Naive thymus-derived CD8-positive, alpha-beta T cell (primary cell): Measurements from ENCODE around the gene UTP15. TPM values are rescaled to one million over a fixed set of nuclear protein-coding genes. Genes with fewer than 3 reads are reported as not detected.

Source experiments
- ATAC-seq, 2 donors: fragments of 150-1000 bp; cut with Tn5 transposase in 1 of 2; sonication (Bioruptor Pico), chemical (Tn5 transposase) in 1 of 2; 1 replicate in 1 of 2; 2 replicates in 1 of 2; pipeline ENCODE4 v1.10.0; 2021; ENCODE audit warnings: mild to moderate bottlenecking in 2 of 2, moderate library complexity in 2 of 2
- POLR2A ChIA-PET: fragments of 350-600 bp; sonication (Branson Sonifier 250); formaldehyde crosslinking; loops from one replicate; lab custom pipeline; 2021; ENCODE audit warnings: antibody characterized with exemption; lab: Charles Lee
- DNase-seq, 10 donors: peaks; one replicate each; pipeline versions ENCODE4 v3.0.0 to v3.0.0-alpha.2; 2020 to 2022
- H3K27ac Mint-ChIP-seq, 10 donors: one replicate each; pipeline ENCODE4 v1.8.0; 2020 to 2022; ENCODE audit warnings: mild to moderate bottlenecking in 10 of 10, mixed read lengths in 10 of 10, moderate library complexity in 4 of 10, inconsistent platforms in 1 of 10
- H3K27me3 Mint-ChIP-seq, 5 donors: one replicate each; pipeline ENCODE4 v1.8.0; 2021 to 2022; ENCODE audit warnings: mixed read lengths in 5 of 5
- H3K36me3 Mint-ChIP-seq, 3 donors: one replicate each; pipeline ENCODE4 v1.8.0; 2020 to 2022; ENCODE audit warnings: mixed read lengths in 3 of 3, mild to moderate bottlenecking in 2 of 3, inconsistent platforms in 1 of 3
- H3K4me1 Mint-ChIP-seq, 4 donors: one replicate each; pipeline ENCODE4 v1.8.0; 2021 to 2022; ENCODE audit warnings: mixed read lengths in 4 of 4
- H3K4me3 Mint-ChIP-seq, 10 donors: one replicate each; pipeline ENCODE4 v1.8.0; 2020 to 2022; ENCODE audit warnings: mild to moderate bottlenecking in 10 of 10, mixed read lengths in 10 of 10, moderate library complexity in 6 of 10, inconsistent platforms in 1 of 10
- H3K9me3 Mint-ChIP-seq, 9 donors: one replicate each; pipeline ENCODE4 v1.8.0; 2020 to 2022; ENCODE audit warnings: mixed read lengths in 9 of 9, mild to moderate bottlenecking in 3 of 9, inconsistent platforms in 1 of 9, moderate library complexity in 1 of 9
- polyA plus RNA-seq, 3 donors: library from polyadenylated mRNA; unstranded; fragments of 300-500 nt; fragmentation: Illumina TruSeq; gene quantifications; one replicate each; pipeline ENCODE4 v1.2.3, GENCODE V29; 2021
- total RNA-seq, 8 experiments: library from RNA in 2 of 8; stranded (reverse) in 2 of 8; gene quantifications; one replicate each; pipeline ENCODE4 v1.2.3 and lab custom pipeline; 2021 to 2026

The UTP15 gene
- total and polyA plus RNA-seq, 5 experiments from 2014 or later, result 5.3 to 32.9 (median 9.8) TPM

- peak; percentile 61 to 70 for ATAC-seq
- Mint-ChIP-seq H3K36me3 (no peaks in the 10 kb centered on the region), H3K27me3 (peaks cover 0 to 1% (median 0%) of the 10 kb centered on the region in 5 donors), H3K9me3 (no peaks in the 10 kb centered on the region), H3K27ac (no peak overlapping the region), H3K4me3 (no peak overlapping the region), H3K4me1 (peaks cover 0 to 2% (median 0%) of the 10 kb centered on the region in 4 donors)
- DNase-seq, result peak in 9 of 10 donors; percentile 7 to 73 (median 57)
- POLR2A ChIA-PET, result interaction anchor here (0.6 kb wide), 1 partner anchor 53 kb away, joined by 3 read pairs; no protein-coding TSS in a partner anchor
Observed at GRCh38 chr5:73591102-73591695, 25.7 kb downstream of the UTP15 start.

- peaks cover 0 to 2% (median 0%) of the 10 kb centered on the region in 4 donors for H3K4me1 Mint-ChIP-seq
- DNase-seq (no peak), ATAC-seq (no peak)
- H3K36me3 Mint-ChIP-seq, result no peaks in the 10 kb centered on the region
- peaks cover 0 to 2% (median 0%) of the 10 kb centered on the region in 5 donors for H3K27me3 Mint-ChIP-seq
- H3K9me3 Mint-ChIP-seq, result no peaks in the 10 kb centered on the region
- H3K27ac Mint-ChIP-seq, result no peak overlapping the region
- no peak overlapping the region for H3K4me3 Mint-ChIP-seq
- POLR2A ChIA-PET, result interaction anchor here (0.6 kb wide), 1 partner anchor 52 kb away, joined by 3 read pairs; no protein-coding TSS in a partner anchor
Observed at GRCh38 chr5:73591698-73592501, 26.4 kb downstream of the UTP15 start.

GRCh38 chr5:73592551-73592950, 27.0 kb downstream of the UTP15 start:
- Mint-ChIP-seq H3K27ac (no peak overlapping the region), H3K9me3 (no peaks in the 10 kb centered on the region), H3K36me3 (no peaks in the 10 kb centered on the region), H3K27me3 (peaks cover 0 to 2% (median 0%) of the 10 kb centered on the region in 5 donors), H3K4me3 (no peak overlapping the region), H3K4me1 (peaks cover 0 to 1% (median 0%) of the 10 kb centered on the region in 4 donors)
- ATAC-seq, result no peak
- DNase-seq, result no peak
- POLR2A ChIA-PET, result no interaction called here

GRCh38 chr5:73596705-73597328, 31.3 kb downstream of the UTP15 start:
- POLR2A ChIA-PET, result no interaction called here
- DNase-seq, result no peak
- Mint-ChIP-seq H3K9me3 (peaks cover 0 to 13% (median 3%) of the 10 kb centered on the region in 9 donors), H3K27me3 (peaks cover 3 to 9% (median 3%) of the 10 kb centered on the region in 5 donors), H3K36me3 (peaks cover 0 to 2% (median 2%) of the 10 kb centered on the region in 3 donors), H3K4me1 (no peaks in the 10 kb centered on the region), H3K4me3 (no peak overlapping the region), H3K27ac (no peak overlapping the region)
- no peak for ATAC-seq

- POLR2A ChIA-PET, result no interaction called here
- peaks cover 0 to 4% (median 2%) of the 10 kb centered on the region in 3 donors for H3K36me3 Mint-ChIP-seq
Observed at GRCh38 chr5:73599380-73599779, 33.8 kb downstream of the UTP15 start.

GRCh38 chr5:73603998-73604397, 38.5 kb downstream of the UTP15 start:
- Mint-ChIP-seq H3K4me3 (no peak overlapping the region), H3K9me3 (peaks cover 0 to 17% (median 4%) of the 10 kb centered on the region in 9 donors), H3K4me1 (peaks cover 0 to 2% (median under 1%) of the 10 kb centered on the region in 4 donors), H3K27me3 (peaks cover 3 to 14% (median 6%) of the 10 kb centered on the region in 5 donors), H3K27ac (no peak overlapping the region), H3K36me3 (peaks cover 0 to 4% (median 2%) of the 10 kb centered on the region in 3 donors)
- POLR2A ChIA-PET, result no interaction called here
- DNase-seq (no peak), ATAC-seq (no peak)

More at GRCh38 chr5:73599380-73599779, 33.8 kb downstream of the UTP15 start:
- Mint-ChIP-seq H3K27ac (no peak overlapping the region), H3K27me3 (peaks cover 2 to 9% (median 6%) of the 10 kb centered on the region in 5 donors), H3K9me3 (peaks cover 0 to 17% (median 4%) of the 10 kb centered on the region in 9 donors), H3K4me1 (peaks cover 0 to 2% (median under 1%) of the 10 kb centered on the region in 4 donors), H3K4me3 (no peak overlapping the region)
- no peak for ATAC-seq
- DNase-seq, result no peak

GRCh38 chr5:73605223-73606087, 39.9 kb downstream of the UTP15 start:
- Mint-ChIP-seq H3K4me3 (no peak overlapping the region), H3K9me3 (peaks cover 0 to 17% (median 4%) of the 10 kb centered on the region in 9 donors), H3K27me3 (peaks cover 6 to 16% (median 11%) of the 10 kb centered on the region in 5 donors), H3K27ac (no peak overlapping the region), H3K36me3 (peaks cover 0 to 4% (median 2%) of the 10 kb centered on the region in 3 donors), H3K4me1 (peaks cover 0 to 2% (median under 1%) of the 10 kb centered on the region in 4 donors)
- POLR2A ChIA-PET, result no interaction called here
- DNase-seq (no peak), ATAC-seq (no peak)

GRCh38 chr5:73606206-73606753, 40.7 kb downstream of the UTP15 start:
- no peak for DNase-seq
- H3K27ac Mint-ChIP-seq, result no peak overlapping the region
- ATAC-seq, result no peak
- peaks cover 5 to 20% (median 18%) of the 10 kb centered on the region in 5 donors for H3K27me3 Mint-ChIP-seq
- peaks cover 0 to 4% (median 2%) of the 10 kb centered on the region in 3 donors for H3K36me3 Mint-ChIP-seq
- POLR2A ChIA-PET, result no interaction called here
- peaks cover 0 to 10% (median 4%) of the 10 kb centered on the region in 9 donors for H3K9me3 Mint-ChIP-seq
- peaks cover 0 to 2% (median under 1%) of the 10 kb centered on the region in 4 donors for H3K4me1 Mint-ChIP-seq
- no peak overlapping the region for H3K4me3 Mint-ChIP-seq

- DNase-seq, result no peak
Observed at GRCh38 chr5:73607228-73607627, 41.7 kb downstream of the UTP15 start.

GRCh38 chr5:73612799-73613198, 47.3 kb downstream of the UTP15 start:
- no peak overlapping the region for H3K27ac Mint-ChIP-seq
- ATAC-seq (no peak), DNase-seq (no peak)
- peaks cover 12 to 51% (median 27%) of the 10 kb centered on the region in 5 donors for H3K27me3 Mint-ChIP-seq
- no peaks in the 10 kb centered on the region for H3K4me1 Mint-ChIP-seq
- H3K9me3 Mint-ChIP-seq, result no peaks in the 10 kb centered on the region
- POLR2A ChIA-PET, result no interaction called here
- H3K36me3 Mint-ChIP-seq, result no peaks in the 10 kb centered on the region
- H3K4me3 Mint-ChIP-seq, result no peak overlapping the region

More at GRCh38 chr5:73607228-73607627, 41.7 kb downstream of the UTP15 start:
- Mint-ChIP-seq H3K36me3 (no peaks in the 10 kb centered on the region), H3K9me3 (peaks cover 0 to 3% (median 0%) of the 10 kb centered on the region in 9 donors), H3K4me3 (no peak overlapping the region), H3K4me1 (peaks cover 0 to 2% (median under 1%) of the 10 kb centered on the region in 4 donors), H3K27ac (peak overlapping the region in 1 of 10 donors; percentile 3), H3K27me3 (peaks cover 5 to 25% (median 19%) of the 10 kb centered on the region in 5 donors)
- POLR2A ChIA-PET, result no interaction called here
- ATAC-seq, result no peak

- H3K27ac Mint-ChIP-seq, result no peak overlapping the region
- no peak for ATAC-seq
- H3K4me3 Mint-ChIP-seq, result no peak overlapping the region
- no peaks in the 10 kb centered on the region for H3K4me1 Mint-ChIP-seq
- H3K27me3 Mint-ChIP-seq, result peaks cover 11 to 52% (median 24%) of the 10 kb centered on the region in 5 donors
- H3K36me3 Mint-ChIP-seq, result no peaks in the 10 kb centered on the region
- POLR2A ChIA-PET, result no interaction called here
- no peak for DNase-seq
- no peaks in the 10 kb centered on the region for H3K9me3 Mint-ChIP-seq
Observed at GRCh38 chr5:73615085-73615484, 49.5 kb downstream of the UTP15 start.
